GM19468 (cell line): ENCODE data around the gene EXPH5.
"Not testable (repeated sequence)": the region's sequence is repeated elsewhere in the genome, so short reads cannot be mapped to it uniquely, and the experiment has no call there.

Experiments used
- ATAC-seq: cut with Tn5 transposase; IDR thresholded peaks from one replicate; pipeline ENCODE4 v1.9.1; 2021; ENCODE audit warnings: mild to moderate bottlenecking, moderate library complexity, moderate number of reproducible peaks; ENCODE audit not compliant: unreplicated experiment; ENCODE audit errors: extremely low read depth

Gene EXPH5, protein sequence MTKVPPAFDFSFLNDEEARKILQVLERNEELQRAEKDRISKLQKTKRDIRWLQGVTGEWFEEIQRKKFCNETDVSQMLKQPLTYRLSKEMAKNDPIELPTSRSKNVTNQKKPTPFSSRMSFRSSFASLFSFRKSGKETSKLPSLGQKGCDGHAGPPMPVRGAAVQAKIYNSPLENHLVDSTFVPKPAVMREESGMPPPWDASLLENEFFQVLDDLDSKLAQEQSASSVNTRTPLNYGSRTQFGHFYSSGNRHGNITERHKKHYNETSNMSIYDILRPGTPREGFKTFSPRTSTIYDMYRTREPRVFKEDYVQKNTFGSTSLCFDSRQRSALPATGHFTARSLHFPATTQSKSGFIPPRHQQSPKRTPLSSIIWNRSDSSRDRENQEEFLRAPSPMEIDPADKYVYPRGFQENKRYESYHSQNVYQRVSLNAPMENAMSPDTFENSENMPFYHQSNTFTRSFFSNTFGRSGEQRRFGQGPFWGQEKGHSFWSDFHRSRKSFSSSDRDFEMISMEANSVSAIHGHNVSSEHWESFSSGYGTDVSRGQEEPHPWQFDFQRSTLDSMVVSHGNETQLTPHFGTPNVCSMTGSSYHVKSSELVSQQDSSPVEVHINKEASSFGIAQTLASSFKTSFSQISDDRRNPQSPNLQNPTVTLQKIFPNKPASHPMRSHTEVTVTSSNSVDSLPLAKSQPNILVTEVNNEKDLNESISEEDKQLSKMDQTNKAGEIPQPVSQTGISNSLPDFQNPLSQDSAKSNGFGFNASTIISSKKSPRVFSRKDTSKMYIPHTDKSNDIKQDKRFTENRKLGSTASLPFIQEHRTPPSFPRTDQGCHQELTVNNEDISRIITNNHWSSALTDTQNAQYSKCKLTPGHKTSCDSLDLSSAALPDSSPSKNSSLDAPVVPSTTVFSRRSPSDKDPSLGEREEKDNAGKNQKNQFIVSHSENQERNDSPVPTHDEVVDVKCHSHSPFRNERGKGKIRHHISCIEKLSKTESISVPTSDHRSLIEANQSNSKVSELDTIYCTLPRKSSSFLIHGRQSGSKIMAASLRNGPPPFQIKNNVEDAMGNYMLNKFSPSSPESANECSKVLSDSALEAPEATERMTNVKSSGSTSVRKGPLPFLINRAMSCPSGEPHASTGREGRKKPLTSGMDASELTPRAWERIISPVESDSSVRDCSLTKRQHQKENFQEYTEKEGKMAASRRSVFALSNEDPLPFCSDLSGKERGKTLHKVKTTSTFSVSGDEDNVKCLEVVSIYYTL (N-terminal part only)

DNA sequence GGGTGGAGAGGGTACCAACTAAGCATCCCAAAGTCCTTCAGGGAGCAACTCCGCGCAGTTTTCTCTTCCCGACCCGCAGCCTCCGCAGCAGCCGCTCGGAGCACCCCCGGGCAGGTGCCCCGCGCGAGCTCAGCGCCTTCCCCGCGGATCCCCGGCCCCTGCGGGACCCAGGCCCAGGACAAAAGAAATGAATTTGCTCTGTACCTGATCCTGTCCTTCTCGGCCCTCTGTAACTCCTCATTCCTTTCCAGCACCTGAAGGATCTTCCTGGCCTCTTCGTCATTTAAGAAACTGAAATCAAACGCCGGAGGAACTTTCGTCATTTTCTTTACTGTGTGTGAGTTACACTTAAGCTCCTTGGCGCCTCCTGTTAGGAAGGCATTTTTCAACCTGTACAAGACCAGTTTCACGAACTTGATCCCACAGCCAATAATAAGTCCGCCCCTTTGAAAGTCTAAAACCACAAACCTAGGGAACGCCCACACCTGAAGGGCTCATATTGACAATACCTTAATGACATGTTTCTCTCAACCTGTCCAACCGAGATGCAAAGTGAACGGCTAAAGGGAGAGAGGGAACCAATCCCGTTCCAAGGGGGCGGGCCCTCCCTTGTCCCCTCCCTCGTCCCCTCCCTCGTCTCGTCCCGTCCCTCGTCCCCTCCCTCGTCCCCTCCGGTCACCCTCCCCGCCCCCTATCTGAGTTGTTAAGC lies at the start of gene EXPH5:
TSS of gene EXPH5 (minus strand) at position 555 of the 709 bp plus-strand sequence. CDS start at position 323, 232 bp downstream.
- peak; percentile 51 for ATAC-seq

DNA sequence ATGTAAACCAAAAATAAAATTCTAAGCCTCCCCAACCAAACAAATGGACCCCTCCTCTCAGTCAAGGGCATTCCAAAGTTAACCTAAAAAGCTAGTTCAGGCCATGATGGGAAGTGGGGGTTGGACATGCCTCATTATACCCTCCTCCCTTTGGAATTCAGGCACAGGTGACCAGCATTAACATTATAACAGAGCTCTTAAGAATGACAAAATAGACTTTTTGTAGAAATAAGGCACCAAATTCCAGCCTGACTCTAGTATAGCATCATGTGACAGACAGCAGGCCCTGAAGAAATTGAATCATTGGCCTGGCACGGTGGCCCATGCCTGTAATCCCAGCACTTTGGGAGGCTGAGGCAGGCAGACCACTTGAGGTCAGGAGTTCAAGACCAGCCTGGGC lies 48.2 kb upstream of the EXPH5 start:
- not testable (repeated sequence) for ATAC-seq

DNA sequence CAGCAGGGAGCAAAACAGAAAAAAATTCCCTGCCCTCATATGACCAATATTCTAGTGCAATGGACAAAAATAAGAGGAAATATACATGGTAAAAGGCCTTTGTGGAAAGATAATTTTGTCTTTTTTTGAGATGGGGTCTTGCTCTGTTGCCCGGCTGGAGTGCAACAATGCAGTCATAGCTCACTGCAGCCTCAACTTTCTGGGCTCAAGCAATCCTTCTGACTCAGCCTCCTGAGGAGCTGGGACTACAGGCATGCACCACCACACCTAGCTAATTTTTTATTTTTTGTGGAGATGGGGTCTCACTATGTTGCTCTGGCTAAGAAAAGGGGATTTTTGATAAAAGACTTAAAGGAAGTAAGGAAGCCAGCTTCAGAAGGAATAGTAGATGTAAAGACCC lies 45.6 kb upstream of the EXPH5 start:
- no peak for ATAC-seq

DNA sequence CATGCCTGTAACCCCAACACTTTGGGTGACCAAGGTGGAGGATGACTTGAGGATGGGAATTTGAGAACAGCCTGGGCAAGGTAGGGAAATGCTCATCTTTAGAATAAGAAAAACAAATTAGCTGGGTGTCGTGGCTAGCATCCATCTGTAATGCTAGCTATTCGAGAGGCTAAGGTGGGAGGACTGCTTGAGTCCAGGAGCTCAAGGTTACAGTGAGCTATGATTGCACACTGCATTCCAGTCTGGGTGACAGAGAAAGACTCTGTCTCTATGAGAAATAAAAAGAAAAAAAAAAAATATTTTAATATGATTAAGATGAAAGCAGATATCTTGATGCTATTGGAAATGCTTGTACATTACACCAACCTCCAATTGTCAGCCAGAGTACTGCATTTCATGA lies 42.7 kb upstream of the EXPH5 start:
- ATAC-seq, result no peak

DNA sequence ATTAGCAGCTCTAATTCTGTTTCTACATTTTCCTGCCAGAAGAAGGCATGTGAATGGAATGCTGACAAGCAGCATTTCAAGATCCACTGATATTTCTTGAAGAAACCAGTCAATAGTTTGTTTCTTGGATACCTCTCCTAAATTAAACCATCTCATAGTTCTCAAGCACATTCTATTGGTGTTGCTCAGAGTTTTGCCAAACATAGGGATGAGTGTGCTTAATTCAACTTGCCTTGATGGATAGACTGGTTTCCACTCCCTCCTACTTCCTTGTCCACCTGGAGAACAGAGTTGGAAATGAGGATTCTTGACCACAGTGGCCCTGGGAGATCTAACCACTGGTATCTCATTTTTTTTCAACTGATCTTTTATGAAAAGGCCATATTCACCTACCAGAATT lies 41.5 kb upstream of the EXPH5 start:
- ATAC-seq, result no peak

DNA sequence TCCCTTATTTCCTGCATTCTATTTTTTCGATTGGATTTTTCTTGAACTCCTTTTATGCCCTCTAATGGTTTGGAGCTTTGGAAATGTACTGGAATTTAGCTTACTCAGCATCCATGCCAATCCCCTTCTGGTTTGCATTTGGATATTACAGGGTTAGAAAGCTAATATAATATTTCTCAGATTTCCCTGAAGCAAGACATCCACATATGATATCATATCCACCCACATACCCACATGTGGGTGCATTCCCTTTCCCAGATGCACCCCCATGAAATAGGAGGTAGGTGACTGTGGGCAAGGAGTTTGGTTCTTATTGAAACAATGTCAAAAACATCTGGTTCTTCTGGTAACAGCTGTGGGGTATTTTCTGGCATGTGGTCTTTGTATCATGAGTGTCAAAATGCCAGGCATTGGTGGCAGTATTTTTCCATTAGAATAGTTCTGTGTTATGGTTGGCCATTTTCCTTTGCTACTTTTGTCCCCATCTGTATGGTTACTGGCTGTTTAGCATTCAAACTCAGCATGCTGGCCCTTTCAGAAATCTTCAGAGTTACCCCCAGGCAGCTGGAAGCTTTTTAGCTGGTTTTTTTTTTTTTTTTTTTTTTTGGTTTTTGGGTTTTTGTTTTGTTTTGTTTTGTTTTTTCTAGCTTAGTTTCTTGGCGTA lies 38.6 kb upstream of the EXPH5 start:
- ATAC-seq, result no peak

DNA sequence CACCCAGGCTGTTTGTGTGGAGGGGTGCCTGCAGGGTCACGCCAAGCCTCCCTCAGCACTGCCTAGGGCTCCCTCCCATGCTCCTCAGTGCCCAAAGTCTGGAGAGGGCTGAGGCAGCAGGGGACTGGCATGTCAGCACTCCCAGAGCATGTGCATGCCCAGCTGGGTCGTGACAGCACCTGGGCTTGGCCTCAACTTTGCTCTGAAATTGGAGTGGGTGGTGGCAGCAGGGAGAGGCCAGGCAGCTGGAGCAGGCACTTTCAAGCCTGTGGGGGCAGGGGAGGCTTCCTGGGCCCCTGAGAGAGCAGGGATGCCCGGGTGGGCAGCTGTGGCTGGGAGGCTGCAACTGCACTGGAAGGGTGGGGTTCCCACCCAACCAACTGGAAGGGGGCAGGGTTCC lies 35.7 kb upstream of the EXPH5 start:
- ATAC-seq, result no peak

DNA sequence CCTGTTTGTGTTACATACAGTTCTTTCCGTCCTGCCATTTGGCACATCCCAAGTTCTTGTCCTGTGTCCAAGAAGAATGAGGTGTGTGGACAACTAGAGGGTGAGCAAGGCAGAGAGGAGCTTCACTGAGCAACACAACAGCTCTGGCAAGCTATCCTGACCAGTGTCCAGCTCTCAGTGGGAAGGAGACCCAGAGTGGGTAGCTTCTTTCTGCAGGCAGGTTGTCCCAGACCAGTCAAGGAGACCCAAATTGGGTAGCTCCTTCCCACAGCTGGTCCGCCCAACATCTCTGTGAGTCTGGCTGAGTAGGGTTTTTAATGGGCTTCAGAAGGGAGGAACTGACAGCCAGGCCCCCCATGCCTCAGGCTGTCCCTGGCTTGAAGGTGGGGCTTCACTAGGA lies 35.2 kb upstream of the EXPH5 start:
- ATAC-seq, result no peak

DNA sequence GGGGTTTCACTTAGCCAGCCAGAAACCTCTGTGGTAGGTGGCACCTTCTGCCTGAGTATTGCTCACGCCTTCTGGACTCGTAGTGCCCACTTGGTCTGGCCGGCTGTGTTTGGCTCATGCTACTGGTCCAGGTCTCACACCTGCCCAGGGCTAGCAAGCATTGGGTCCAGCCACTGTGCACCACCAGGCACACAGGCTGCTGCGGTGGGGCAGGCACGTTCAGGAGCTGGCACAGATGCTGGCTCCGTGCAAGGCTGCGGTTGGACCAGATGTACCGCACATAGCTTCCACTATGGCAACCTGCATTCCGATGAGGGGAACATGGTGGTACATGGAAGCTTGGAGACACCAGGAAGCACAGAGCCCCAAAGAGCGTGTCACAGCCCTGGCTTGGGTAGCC lies 34.8 kb upstream of the EXPH5 start:
- ATAC-seq, result no peak

DNA sequence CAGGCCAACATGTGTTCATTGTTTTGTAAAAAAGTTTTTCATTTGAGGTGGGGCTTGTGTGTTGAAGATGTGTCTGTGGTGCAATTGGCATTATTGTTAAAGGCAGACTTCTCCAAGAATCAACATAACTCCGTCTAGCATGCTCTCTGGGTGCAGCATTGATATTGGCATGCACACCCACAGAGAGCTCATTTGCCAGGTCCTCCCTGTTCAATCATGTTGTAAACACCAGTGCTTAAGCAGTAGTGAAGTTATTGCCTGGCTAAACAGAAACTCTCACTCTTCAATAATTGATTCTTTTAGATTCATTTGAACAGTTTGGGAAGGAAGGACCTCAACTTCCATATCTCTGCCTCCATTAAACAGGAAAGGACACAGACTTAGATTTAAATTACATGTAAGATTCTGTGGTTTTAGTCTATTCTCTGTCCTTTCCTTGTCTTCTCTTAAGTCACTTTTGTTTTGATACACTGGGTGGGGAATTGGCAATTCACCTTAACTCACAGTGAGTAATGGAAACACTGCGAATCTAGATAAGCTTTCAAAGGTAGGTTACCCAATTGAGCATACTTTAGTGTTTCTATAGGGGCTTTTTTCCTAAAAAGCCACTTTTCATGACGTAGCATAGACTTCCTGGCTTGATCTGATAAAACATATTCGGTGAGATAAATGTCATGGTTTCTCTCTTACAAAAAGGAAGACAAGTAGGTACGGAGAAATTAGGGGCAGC lies 30.8 kb upstream of the EXPH5 start:
- no peak for ATAC-seq

DNA sequence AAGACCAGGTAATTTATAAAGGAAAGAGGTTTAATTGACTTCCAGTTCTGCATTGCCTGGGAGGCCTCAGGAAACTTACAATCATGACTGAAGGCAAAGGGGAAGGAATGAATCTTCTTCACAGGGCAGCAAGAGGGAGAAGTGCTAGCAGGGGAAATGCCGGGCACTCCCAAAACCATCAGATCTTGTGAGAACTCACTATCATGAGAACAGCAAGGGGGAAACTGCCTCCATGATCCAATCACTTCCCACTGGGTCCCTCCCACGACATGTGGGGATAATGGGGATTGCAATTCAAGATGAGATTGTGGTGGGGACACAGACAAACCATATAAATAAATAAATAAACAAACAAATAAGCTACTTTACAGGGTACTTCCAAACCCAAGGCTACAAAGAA lies 28.8 kb upstream of the EXPH5 start:
- ATAC-seq, result no peak

DNA sequence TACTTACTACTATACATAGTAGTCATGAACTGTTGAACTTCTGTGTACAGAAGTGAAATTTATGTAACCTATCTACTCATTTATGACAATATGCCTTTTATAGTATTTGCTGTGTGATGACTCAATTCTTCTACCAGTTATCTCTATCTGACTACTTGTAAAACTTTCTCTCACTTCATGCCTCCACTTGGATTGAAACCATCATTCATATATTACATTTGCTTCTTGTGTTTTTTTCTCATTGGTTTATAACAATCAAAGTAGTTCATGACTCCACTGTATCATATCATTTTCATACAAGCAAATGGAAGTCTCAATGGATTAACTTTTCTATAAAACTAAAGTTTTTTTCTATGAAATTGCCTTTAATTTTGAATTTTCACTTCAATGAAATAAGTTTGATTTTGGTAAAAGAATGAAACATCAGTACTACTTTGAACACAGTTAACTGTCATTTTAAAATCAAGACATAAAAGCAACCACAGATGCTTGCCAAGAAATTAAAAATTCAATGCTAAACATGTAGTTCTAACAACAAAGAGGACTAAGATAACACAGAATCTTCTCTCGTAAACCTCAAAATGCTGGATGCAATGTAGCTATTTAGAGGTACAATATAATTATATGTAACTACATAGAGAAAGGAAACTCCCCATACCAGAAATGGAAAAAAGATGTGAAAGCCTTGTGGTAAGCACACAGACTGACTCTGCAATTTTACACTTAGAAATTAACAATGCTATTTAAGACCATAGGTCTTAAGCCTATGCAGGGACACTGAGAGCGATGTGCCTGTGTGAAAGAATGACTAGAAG lies 27.6 kb upstream of the EXPH5 start:
- peak; percentile 78 for ATAC-seq

DNA sequence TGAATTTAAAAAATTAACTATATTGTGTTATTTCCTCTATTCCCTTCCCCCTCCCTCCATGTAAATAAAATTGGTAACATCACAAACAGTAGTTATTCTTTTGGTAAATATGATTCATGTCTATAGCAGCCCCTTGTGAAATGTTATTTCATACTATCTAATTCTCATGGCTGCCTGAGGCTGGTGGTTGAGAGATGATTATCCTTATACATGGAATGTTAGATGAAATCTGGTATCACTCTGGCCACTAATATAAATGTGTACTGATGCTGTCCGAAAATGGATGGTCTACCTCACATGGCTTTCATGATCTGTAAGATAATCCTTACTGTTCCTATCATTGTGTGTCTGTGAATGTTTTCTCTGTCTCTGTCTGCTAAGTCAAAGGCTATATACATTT lies 25.0 kb upstream of the EXPH5 start:
- no peak for ATAC-seq

DNA sequence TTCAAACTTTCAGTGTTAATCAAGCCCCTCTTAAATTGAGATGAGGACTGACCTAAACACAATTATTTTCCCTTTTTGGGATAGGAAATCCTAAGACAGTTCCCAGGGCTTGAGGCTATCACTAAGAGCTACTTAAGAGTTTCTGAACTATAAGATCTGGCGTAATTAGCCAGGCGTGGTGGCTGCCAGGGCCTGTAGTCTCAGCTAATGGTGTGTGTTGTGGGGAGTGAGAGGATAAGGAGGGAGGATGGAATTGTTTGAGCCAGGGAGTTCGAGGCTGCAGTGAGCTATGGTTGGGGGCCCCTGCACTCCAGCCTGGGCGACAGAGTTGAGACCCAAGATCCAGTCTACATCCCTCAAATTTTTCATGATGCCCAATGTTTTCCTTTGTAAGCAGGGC lies 23.5 kb upstream of the EXPH5 start:
- ATAC-seq, result no peak

DNA sequence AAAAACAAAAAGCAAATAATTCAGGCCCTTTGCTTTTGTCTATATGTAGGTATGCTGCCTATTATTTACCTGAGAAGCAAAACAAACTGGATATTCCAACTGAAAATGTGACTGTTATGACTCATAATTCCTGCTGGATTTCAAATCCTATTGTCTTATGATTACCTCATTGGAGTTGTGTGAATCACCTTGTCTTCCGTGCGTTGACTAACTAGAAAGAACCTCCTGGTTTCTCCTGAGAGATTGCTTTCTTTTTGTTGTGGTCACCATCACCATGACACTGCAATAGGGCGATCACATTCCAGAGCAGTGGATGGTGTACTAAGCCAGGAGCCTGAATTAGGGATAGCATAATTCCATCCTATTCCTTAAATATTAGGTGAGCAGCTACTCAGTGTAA lies 23.0 kb upstream of the EXPH5 start:
- ATAC-seq, result no peak

DNA sequence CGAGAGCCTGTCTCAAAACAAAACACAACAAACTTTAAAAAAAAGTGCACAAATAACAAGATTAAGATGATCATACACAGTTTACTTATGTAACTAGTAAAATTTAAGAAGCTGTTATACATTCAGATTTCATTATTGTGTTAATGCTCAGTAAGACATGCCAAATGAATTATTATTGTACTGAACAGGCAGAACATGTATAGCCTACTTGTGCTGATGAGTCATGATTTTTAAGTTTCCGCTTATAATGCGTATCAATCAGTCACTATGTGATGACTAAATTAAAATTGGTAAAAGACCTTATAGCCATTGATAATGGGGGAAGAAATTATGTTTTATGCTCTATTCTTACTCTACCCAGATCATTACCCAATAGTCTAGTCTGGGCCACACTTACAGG lies 20.5 kb upstream of the EXPH5 start:
- ATAC-seq, result no peak

DNA sequence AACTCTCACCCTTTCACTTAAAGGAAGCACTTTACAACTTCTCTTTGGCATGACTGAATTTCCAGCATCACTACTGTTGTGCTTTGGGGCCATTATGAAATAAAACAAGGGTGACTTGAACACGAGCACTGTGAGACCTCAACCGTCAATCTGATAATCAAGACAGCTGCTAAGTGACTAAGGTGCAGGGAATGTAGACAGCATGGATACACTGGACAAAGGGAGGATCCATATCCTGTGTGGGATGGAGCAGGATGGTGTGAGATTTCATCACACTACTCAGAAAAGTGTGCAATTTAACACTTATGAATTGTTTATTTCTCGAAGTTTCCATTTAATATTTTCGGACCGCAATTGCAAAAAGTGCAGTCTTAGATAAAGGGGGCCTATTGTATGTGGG lies 16.1 kb upstream of the EXPH5 start:
- ATAC-seq, result no peak

DNA sequence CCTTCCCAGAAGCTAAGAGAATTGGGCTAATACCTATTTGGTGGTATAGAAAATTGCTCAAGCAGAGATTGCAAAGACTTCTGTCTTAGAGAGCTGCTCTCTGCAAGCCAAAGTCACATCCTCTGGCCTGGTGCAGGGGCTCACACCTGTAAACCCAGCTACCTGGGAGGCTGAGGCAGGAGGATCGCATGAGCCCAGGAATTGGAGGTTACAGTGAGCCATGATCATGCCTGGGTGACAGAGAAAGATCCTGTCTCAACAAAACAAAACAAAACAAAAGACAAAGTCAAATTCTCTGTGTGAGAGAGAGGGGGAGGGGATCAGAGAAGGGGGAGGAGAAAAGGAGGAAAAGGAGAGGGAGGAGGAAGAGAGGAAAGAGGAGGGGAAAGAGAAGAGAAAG lies 15.0 kb upstream of the EXPH5 start:
- no peak for ATAC-seq
